Nephron progenitor cell (in vitro differentiated cells): ENCODE results near the gene GTF2I.
A peak's percentile ranks its signal among the peaks of the same experiment; 100 is the strongest.
"Not testable (repeated sequence)": the region's sequence is repeated elsewhere in the genome, so short reads cannot be mapped to it uniquely, and the experiment has no call there.

Experiments used
- DNase-seq: peaks from one replicate; pipeline ENCODE4 v3.0.0; 2021
- H3K27ac Mint-ChIP-seq: 2 replicates; pipeline ENCODE4 v1.8.0; 2021; ENCODE audit warnings: mild to moderate bottlenecking, moderate library complexity, mixed read lengths
- H3K27me3 Mint-ChIP-seq: 2 replicates; pipeline ENCODE4 v1.8.0; 2021; ENCODE audit warnings: mild to moderate bottlenecking, low read depth, mixed read lengths; ENCODE audit not compliant: poor library complexity
- H3K36me3 Mint-ChIP-seq: 2 replicates; pipeline ENCODE4 v1.8.0; 2021; ENCODE audit warnings: low read depth, mixed read lengths
- H3K4me1 Mint-ChIP-seq: 2 replicates; pipeline ENCODE4 v1.8.0; 2021; ENCODE audit warnings: mixed read lengths
- H3K4me3 Mint-ChIP-seq: 2 replicates; pipeline ENCODE4 v1.8.0; 2021; ENCODE audit warnings: mild to moderate bottlenecking, moderate library complexity, mixed read lengths
- H3K9me3 Mint-ChIP-seq: 2 replicates; pipeline ENCODE4 v1.8.0; 2021; ENCODE audit warnings: mild to moderate bottlenecking, moderate library complexity, mixed read lengths
- TF ChIP-seq, protein P1 (sequence below): fragments of 200-600 bp; sonication (generic); IDR thresholded peaks from 2 replicates; pipeline ENCODE4 v1.5.0; 2021; ENCODE audit warnings: antibody characterized with exemption

Gene GTF2I

GRCh38 chr7:74655768-74656440, 1.6 kb upstream of the GTF2I start:
- Mint-ChIP-seq H3K27me3 (peaks cover 6% of the 10 kb centered on the region), H3K36me3 (peaks cover 10% of the 10 kb centered on the region), H3K4me3 (peak overlapping the region; percentile 89), H3K4me1 (peaks cover 41% of the 10 kb centered on the region), H3K9me3 (no peaks in the 10 kb centered on the region), H3K27ac (peak overlapping the region; percentile 99)
- no peak for DNase-seq
- TF ChIP-seq, protein P1, sequence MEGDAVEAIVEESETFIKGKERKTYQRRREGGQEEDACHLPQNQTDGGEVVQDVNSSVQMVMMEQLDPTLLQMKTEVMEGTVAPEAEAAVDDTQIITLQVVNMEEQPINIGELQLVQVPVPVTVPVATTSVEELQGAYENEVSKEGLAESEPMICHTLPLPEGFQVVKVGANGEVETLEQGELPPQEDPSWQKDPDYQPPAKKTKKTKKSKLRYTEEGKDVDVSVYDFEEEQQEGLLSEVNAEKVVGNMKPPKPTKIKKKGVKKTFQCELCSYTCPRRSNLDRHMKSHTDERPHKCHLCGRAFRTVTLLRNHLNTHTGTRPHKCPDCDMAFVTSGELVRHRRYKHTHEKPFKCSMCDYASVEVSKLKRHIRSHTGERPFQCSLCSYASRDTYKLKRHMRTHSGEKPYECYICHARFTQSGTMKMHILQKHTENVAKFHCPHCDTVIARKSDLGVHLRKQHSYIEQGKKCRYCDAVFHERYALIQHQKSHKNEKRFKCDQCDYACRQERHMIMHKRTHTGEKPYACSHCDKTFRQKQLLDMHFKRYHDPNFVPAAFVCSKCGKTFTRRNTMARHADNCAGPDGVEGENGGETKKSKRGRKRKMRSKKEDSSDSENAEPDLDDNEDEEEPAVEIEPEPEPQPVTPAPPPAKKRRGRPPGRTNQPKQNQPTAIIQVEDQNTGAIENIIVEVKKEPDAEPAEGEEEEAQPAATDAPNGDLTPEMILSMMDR: no peak

GRCh38 chr7:74656441-74656836, 1.1 kb upstream of the GTF2I start:
- Mint-ChIP-seq H3K4me3 (peak overlapping the region; percentile 89), H3K4me1 (peaks cover 46% of the 10 kb centered on the region), H3K27me3 (peaks cover 6% of the 10 kb centered on the region), H3K9me3 (no peaks in the 10 kb centered on the region), H3K27ac (peak overlapping the region; percentile 99), H3K36me3 (peaks cover 15% of the 10 kb centered on the region)
- peak; percentile 47 for DNase-seq
- TF ChIP-seq, protein P1: no peak

DNA sequence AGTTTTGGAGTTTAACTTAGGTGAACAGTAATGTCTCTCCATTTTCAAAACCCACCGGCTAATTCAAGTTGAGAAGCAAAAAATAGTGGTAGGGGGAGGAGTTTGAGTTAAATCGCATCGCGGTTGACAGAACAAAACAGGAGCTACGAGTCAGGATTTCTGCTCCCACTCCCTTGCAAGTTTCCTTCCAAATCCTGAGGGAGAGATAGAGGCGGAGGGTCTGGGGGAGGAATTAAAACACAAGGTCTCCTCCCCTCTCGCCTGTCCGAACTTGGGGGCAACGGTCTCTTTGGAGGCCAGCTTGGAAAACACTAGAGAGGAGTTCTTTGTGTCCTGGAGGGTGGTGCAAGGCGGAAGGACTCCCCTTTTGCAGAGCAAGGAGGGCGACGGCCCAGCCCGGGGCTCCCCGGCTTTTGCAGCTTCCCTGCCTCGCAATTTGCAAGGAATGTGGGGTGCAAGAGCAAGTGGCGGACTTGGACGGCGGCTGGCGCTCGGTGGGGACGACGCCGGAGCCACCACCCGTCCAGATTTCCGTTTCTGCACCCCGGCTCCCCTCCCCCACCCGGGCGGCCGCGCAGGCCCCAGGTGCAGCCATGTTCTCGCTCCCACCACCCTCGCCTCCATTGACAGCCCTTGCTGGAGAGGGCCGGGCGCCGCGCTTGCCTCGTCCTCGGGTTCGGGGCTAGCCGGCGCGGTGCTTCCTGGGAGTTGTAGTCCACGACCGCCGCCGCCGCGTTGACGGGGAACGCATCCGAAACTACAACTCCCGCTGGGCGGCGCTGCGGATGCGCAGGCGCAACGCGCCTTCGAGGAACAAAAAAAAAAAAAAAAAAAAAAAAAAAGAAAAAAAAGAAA, 454 bp upstream of the GTF2I start:
- Mint-ChIP-seq H3K27me3 (peaks cover 6% of the 10 kb centered on the region), H3K27ac (peak overlapping the region; percentile 99), H3K36me3 (peaks cover 21% of the 10 kb centered on the region), H3K9me3 (no peaks in the 10 kb centered on the region), H3K4me3 (peak overlapping the region; percentile 89), H3K4me1 (peaks cover 52% of the 10 kb centered on the region)
- DNase-seq: peak; percentile 99
- TF ChIP-seq, protein P1: no peak

- Mint-ChIP-seq H3K4me1 (peaks cover 58% of the 10 kb centered on the region), H3K9me3 (no peaks in the 10 kb centered on the region), H3K4me3 (peak overlapping the region; percentile 94), H3K36me3 (peaks cover 30% of the 10 kb centered on the region), H3K27me3 (peaks cover 6% of the 10 kb centered on the region), H3K27ac (peak overlapping the region; percentile 98)
- peak; percentile 98 for DNase-seq
- TF ChIP-seq, protein P1: no peak
These were observed 873 bp downstream of the GTF2I start for GRCh38 chr7:74658178-74659004.

GRCh38 chr7:74660202-74660601, 2.7 kb downstream of the GTF2I start:
- peaks cover 44% of the 10 kb centered on the region for H3K36me3 Mint-ChIP-seq
- H3K9me3 Mint-ChIP-seq, H3K27me3 Mint-ChIP-seq, DNase-seq: not testable (repeated sequence)
- H3K27ac Mint-ChIP-seq: peak overlapping the region; percentile 94
- H3K4me3 Mint-ChIP-seq: peak overlapping the region; percentile 94
- H3K4me1 Mint-ChIP-seq: peaks cover 57% of the 10 kb centered on the region

DNA sequence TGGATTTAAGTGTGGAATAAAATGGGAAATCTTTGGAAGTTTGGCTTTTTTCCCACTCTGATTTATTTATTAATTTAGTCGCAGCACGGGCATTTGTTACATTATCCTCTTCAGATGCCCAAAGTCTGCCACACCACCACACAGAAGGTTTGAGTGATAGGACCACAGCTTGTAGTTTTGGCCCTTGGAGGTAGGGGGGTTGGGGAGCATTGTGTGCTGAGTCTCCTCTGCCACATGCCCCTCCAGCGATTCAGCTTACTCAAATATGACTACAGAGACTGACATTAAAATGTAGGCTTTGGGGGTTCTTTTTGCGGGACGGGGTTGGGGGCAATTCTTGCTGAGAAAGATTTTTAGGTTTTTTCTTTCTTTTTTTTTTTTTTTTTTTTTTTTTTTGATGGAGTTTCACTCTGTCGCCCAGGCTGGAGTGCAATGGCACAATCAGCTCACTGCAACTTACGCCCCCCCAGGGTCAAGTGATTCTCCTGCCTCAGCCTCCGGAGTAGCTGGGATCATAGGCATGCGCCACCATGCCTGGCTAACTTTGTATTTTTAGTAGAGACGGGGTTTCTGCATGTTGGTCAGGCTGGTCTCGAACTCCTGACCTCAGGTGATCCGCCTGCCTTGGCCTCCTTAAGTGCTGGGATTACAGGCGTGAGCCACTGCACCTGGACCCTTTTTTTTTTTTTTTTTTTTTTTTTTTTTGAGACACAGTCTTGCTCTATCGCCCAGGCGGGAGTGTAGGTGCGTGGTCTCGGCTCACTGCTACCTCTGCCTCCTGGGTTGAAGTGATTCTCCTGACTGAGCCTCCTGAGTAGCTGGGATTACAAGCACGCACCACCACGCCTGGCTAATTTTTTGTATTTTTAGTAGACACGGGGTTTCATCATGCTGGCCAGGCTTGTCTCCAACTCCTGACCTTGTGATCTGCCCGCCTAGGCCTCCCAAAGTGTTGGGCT, 4.6 kb downstream of the GTF2I start:
- H3K27me3 Mint-ChIP-seq, H3K4me3 Mint-ChIP-seq, H3K9me3 Mint-ChIP-seq, H3K27ac Mint-ChIP-seq, DNase-seq: not testable (repeated sequence)
- H3K4me1 Mint-ChIP-seq: peaks cover 40% of the 10 kb centered on the region
- peaks cover 63% of the 10 kb centered on the region for H3K36me3 Mint-ChIP-seq
